Endodermal cell (in vitro differentiated cells): ENCODE measurements around the gene MT1G. TPM values are rescaled to one million over a fixed set of nuclear protein-coding genes. Genes with fewer than 3 reads are reported as not detected.

Experiments used
- DNase-seq: peaks from one replicate; pipeline ENCODE4 v3.0.0-alpha.2; 2017
- H3K27ac ChIP-seq: 2 replicates; pipeline ENCODE4 v1.5.1; 2013; ENCODE audit warnings: mild to moderate bottlenecking, low read depth, low read length, moderate library complexity
- H3K27me3 ChIP-seq: 2 replicates; pipeline ENCODE4 v1.6.1; 2013; ENCODE audit warnings: mild to moderate bottlenecking, low read length, moderate library complexity; ENCODE audit not compliant: insufficient read depth, control insufficient read depth, poor library complexity, severe bottlenecking
- H3K36me3 ChIP-seq: 2 replicates; pipeline ENCODE4 v1.7.0; 2013; ENCODE audit warnings: mild to moderate bottlenecking, low read length, moderate library complexity; ENCODE audit not compliant: control insufficient read depth, insufficient read depth
- H3K4me1 ChIP-seq: one replicate; pipeline ENCODE4 v1.7.0; 2013; ENCODE audit warnings: low read length; ENCODE audit not compliant: control insufficient read depth, insufficient read depth
- H3K4me3 ChIP-seq: 2 replicates; pipeline ENCODE4 v1.5.1; 2013; ENCODE audit warnings: mild to moderate bottlenecking, low read length, moderate library complexity
- H3K9ac ChIP-seq: 2 replicates; pipeline ENCODE4 v1.6.1; 2013; ENCODE audit warnings: mild to moderate bottlenecking, low read length, moderate library complexity; ENCODE audit not compliant: poor library complexity, severe bottlenecking; ENCODE audit errors: extremely low read depth
- H3K9me3 ChIP-seq: 2 replicates; pipeline ENCODE4 v1.6.1; 2013; ENCODE audit warnings: mild to moderate bottlenecking, low read length, moderate library complexity; ENCODE audit not compliant: control insufficient read depth
- H3K27ac Mint-ChIP-seq: 2 replicates; pipeline ENCODE4 v1.8.0; 2020; ENCODE audit warnings: mixed read lengths
- H3K27me3 Mint-ChIP-seq: 2 replicates; pipeline ENCODE4 v1.8.0; 2021; ENCODE audit warnings: mild to moderate bottlenecking, mixed read lengths; ENCODE audit not compliant: insufficient read depth
- H3K36me3 Mint-ChIP-seq: 2 replicates; pipeline ENCODE4 v1.8.0; 2020; ENCODE audit warnings: low read depth, mixed read lengths
- H3K4me1 Mint-ChIP-seq: 2 replicates; pipeline ENCODE4 v1.8.0; 2020; ENCODE audit warnings: mixed read lengths
- H3K4me3 Mint-ChIP-seq: 2 replicates; pipeline ENCODE4 v1.8.0; 2020; ENCODE audit warnings: mild to moderate bottlenecking, moderate library complexity, mixed read lengths
- H3K9me3 Mint-ChIP-seq: 2 replicates; pipeline ENCODE4 v1.8.0; 2020; ENCODE audit warnings: mild to moderate bottlenecking, mixed read lengths
- CTCF ChIP-seq: fragments of 200-600 bp; sonication (generic); conservative IDR thresholded peaks from 2 replicates; pipeline ENCODE4 v1.5.0; 2021; ENCODE audit warnings: antibody characterized with exemption, mild to moderate bottlenecking
- WGBS, 2 experiments: methylation state at CpG; one replicate each; pipeline versions ENCODE4 v1.1.5 to v1.1.7; 2013; ENCODE audit warnings: missing lambda C conversion rate in 2 of 2, mixed read lengths in 1 of 2; ENCODE audit not compliant: insufficient coverage in 1 of 2, insufficient read length in 1 of 2; 5-methylcytosine and 5-hydroxymethylcytosine counted together
- total RNA-seq, 2 donors: library from RNA; stranded (reverse); fragmentation: NEBNext Ultra II Directional in 1 of 2; extraction: Animal tissue kit (Norgen Biotek cat#: 25700) in 1 of 2; gene quantifications; 2 replicates in 1 of 2; 3 replicates in 1 of 2; pipeline ENCODE4 v1.2.1, GENCODE V29; 2021

MT1G gene
- total RNA-seq, 2 donors from 2014 or later = 7.8 TPM; not detected in 1

- Mint-ChIP-seq H3K27me3 (peaks cover 100% of the 10 kb centered on the region), H3K27ac (no peak overlapping the region), H3K9me3 (no peaks in the 10 kb centered on the region), H3K4me1 (peaks cover 17% of the 10 kb centered on the region), H3K4me3 (no peak overlapping the region), H3K36me3 (no peaks in the 10 kb centered on the region)
- TF ChIP-seq CTCF = no peak
- Histone ChIP-seq H3K27me3 (peaks cover 100% of the 10 kb centered on the region), H3K4me3 (no peak overlapping the region), H3K4me1 (no peaks in the 10 kb centered on the region), H3K9me3 (no peaks in the 10 kb centered on the region), H3K27ac (no peak overlapping the region), H3K9ac (no peak overlapping the region), H3K36me3 (no peaks in the 10 kb centered on the region)
- 92% methylated on average over 1 of the region's 1 CpG; no CpG with 5 or more reads in 1 of the 2 experiments for WGBS, 2 experiments
- no peak for DNase-seq
Observed at GRCh38 chr16:56640076-56640475, 27.8 kb downstream of the MT1G start.

- Mint-ChIP-seq H3K36me3 (no peaks in the 10 kb centered on the region), H3K9me3 (no peaks in the 10 kb centered on the region), H3K27ac (no peak overlapping the region), H3K4me3 (no peak overlapping the region), H3K4me1 (peaks cover 21% of the 10 kb centered on the region), H3K27me3 (peaks cover 100% of the 10 kb centered on the region)
- Histone ChIP-seq H3K9me3 (no peaks in the 10 kb centered on the region), H3K27ac (no peak overlapping the region), H3K4me1 (no peaks in the 10 kb centered on the region), H3K4me3 (no peak overlapping the region), H3K27me3 (peaks cover 100% of the 10 kb centered on the region), H3K36me3 (no peaks in the 10 kb centered on the region), H3K9ac (no peak overlapping the region)
- no peak for DNase-seq
- no peak for TF ChIP-seq CTCF
- 73% methylated on average over 1 of the region's 1 CpG; no CpG with 5 or more reads in 1 of the 2 experiments for WGBS, 2 experiments
Observed at GRCh38 chr16:56639045-56639444, 28.8 kb downstream of the MT1G start.

- Mint-ChIP-seq H3K9me3 (no peaks in the 10 kb centered on the region), H3K4me1 (peaks cover 15% of the 10 kb centered on the region), H3K27ac (no peak within 1 kb of the TSS), H3K4me3 (peak within 1 kb of the TSS; percentile 49), H3K36me3 (no peaks in the 10 kb centered on the region), H3K27me3 (peaks cover 100% of the 10 kb centered on the region)
- WGBS, 2 experiments = 5 to 6% methylated on average over 21 to 68 of the region's 68 CpGs
- Histone ChIP-seq H3K4me1 (no peaks in the 10 kb centered on the region), H3K9me3 (no peaks in the 10 kb centered on the region), H3K9ac (no peak within 1 kb of the TSS), H3K27ac (no peak within 1 kb of the TSS), H3K27me3 (peaks cover 100% of the 10 kb centered on the region), H3K36me3 (no peaks in the 10 kb centered on the region), H3K4me3 (peak within 1 kb of the TSS; percentile 70)
- no peak for TF ChIP-seq CTCF
- DNase-seq = peak; percentile 88
Observed at GRCh38 chr16:56637814-56638750, 29.8 kb downstream of the MT1G start, which contains the start of gene MT1A. MT1A (plus strand) TSS chr16:56638666; CDS start chr16:56638739, 73 bp downstream.
